GM19240 (cell line): ENCODE measurements around the gene FTCDNL1.

Source experiments
- DNase-seq: peaks from one replicate; pipeline ENCODE4 v3.0.0; 2011; ENCODE audit warnings: low spot score; ENCODE audit not compliant: insufficient read length

FTCDNL1 gene

GRCh38 chr2:199792381-199792780 is 58.6 kb downstream of the FTCDNL1 start:
- no peak for DNase-seq

DNA sequence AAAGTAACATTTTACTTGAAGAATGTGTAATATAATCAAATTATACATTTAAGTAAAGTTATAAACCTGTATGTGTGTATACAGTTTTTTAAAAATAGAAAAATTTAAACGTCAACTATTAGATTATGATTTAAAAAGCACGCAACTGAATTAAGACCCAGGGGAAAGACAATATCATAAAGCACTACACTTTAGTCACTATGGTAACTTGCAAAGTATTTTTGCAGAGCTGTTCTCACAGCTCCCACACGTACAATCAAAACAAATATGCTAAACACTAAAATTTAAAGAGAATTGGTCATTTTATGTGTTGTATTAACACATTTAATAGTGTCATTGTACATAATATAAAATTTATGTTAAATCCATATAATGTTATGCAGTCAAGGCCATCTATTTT is 59.7 kb downstream of the FTCDNL1 start:
- no peak for DNase-seq

DNA sequence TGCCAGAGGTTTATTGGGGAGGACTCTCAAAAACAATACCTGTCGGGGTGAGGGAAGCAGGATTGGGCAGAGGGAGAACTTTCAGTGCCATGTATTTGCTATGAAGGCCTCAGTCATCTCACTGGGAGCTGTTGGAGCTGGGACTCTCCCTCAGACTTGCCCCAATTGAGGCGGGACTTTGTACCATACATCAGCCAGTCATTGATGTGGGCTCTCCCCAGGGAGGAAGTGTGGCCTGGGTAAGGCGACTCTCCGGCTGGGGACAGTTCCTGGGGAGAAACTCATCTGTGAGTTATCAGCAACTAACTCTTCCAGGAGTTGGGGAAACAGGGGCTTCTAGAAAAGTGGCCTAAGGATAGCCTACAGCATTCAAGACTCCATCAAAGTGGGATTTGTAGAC is 66.5 kb downstream of the FTCDNL1 start:
- no peak for DNase-seq

GRCh38 chr2:199779589-199779988 is 71.4 kb downstream of the FTCDNL1 start:
- DNase-seq = no peak

DNA sequence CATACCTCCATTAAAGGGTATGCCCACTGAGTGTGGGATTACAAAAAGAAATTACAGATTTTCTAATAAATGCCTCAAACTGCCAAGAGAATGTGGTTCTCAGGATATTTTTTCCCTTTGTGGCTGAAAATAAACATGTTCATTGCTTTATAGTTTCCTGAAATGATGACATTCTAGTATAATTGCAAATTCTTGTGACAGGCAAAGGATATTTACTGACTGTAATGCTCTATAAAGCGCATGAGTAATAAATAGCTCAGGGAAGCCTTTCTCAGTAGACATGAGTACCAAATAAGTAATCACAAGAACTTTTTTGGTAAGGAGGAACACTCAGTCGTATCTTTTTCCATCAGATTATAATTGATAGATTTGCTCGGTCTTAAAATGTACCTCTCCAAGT is 72.3 kb downstream of the FTCDNL1 start:
- no peak for DNase-seq

DNA sequence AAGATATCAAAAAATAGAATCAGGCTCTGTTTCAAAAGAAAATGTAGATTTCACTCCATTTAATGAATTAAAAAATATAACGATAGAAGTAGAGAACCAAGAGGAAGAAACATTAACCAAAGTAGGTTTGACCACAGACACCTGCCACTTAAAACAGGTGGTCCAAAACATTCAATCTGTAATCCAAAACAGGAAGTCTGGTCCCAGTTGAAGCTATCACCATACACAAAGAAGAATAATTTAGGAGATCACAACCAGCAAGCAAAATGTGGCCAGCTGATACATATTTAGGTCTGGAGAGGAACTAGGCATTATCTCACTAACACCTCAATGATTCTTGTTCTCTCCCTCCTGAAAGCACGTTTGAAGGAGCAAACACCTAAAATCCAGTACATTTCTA is 73.1 kb downstream of the FTCDNL1 start:
- no peak for DNase-seq

GRCh38 chr2:199777315-199777714 is 73.7 kb downstream of the FTCDNL1 start:
- DNase-seq = no peak

- no peak for DNase-seq
These were observed 75.7 kb downstream of the FTCDNL1 start for GRCh38 chr2:199775267-199775666.

DNA sequence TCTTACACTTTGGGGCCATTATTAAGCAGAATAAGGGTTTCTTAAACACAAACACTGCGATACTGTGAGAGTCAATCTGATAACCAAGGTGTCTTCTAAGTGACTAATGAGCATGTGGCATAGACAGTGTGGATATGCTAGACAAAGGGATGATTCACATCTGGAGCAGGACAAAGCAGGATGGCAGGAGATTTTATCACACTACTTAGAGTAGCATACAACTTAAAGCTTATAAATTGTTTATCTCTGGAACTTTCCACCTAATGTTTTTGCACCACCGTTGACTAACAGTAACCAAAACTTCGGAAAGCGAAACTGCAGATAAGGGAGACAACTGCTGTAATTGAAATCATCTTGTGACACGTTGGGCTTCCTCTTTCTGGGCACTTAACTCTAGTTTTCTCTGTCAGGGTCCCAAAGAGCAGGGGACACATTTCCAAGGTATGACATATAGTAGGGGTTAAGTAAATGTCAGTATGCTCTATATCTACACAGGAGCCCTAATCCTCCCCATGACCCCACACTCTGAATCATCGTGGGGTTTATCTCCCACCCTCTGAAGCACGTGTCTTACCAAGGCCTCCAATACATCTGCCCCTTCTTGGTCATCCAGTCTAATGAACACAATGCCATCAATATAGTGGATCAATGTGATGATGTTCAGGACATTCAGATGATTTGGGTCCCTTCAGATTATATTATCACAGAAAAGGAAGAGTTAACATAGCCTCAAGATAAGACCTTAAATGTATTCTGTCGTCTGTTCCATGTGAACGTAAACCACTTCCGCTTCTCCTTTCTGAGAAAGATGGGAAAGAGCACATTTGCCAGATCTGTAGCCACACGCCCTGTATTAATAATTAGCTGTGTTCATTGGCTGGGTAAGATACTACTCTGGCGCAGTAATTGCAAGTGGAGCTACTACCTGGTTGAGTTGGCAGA is 78.7 kb downstream of the FTCDNL1 start:
- DNase-seq = no peak

GRCh38 chr2:199770716-199771115 is 80.3 kb downstream of the FTCDNL1 start:
- DNase-seq = no peak

GRCh38 chr2:199765646-199766045 is 85.3 kb downstream of the FTCDNL1 start:
- DNase-seq = no peak

- DNase-seq = no peak
These were observed 86.7 kb downstream of the FTCDNL1 start for GRCh38 chr2:199764273-199764800.

- DNase-seq = no peak
These were observed 88.0 kb downstream of the FTCDNL1 start for GRCh38 chr2:199762963-199763362.

- DNase-seq = no peak
These were observed 90.4 kb downstream of the FTCDNL1 start for GRCh38 chr2:199760574-199760973.

GRCh38 chr2:199757233-199757870 is 93.6 kb downstream of the FTCDNL1 start:
- no peak for DNase-seq

DNA sequence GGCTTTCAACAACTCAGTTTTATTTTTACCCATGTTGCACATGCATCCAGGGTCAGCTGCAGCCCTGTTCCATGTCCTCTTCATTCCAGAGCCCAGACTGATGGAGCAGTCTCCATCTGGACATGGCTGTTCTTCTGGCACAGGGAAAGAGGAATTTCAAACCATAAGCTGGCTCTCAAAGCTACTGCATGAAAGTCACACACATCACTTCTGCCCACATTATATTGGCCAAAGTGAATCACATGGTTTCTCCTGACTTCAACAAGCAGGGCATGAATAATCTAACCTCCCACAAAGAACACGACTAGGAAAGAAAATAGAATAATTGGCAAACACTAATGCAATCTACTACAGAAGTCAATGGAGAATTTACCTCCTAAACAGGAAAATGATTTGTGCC is 94.2 kb downstream of the FTCDNL1 start:
- DNase-seq = no peak

DNA sequence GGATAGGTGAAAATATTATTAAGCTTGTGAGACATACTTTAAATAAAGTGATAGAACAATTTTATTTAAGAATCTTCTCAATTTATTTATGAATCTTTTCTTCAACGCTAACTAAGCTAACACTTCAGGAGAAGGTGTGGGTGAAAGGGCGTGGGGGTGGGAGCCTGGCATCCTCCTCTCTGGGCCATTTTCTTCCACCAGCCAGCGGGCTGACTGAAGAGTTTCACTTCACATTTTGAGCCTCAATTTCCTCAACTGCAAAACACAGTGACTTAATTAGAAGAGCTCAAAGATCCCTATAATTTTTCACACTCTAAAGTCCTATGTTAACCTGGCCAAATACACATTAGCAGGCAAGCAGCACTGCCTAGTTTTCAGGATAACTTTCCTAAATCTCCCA is 94.8 kb downstream of the FTCDNL1 start:
- no peak for DNase-seq

- no peak for DNase-seq
These were observed 96.2 kb downstream of the FTCDNL1 start for GRCh38 chr2:199754766-199755165.

GRCh38 chr2:199751492-199752120 is 99.4 kb downstream of the FTCDNL1 start:
- DNase-seq = no peak

GRCh38 chr2:199749571-199749970 is 101.4 kb downstream of the FTCDNL1 start:
- DNase-seq = no peak

DNA sequence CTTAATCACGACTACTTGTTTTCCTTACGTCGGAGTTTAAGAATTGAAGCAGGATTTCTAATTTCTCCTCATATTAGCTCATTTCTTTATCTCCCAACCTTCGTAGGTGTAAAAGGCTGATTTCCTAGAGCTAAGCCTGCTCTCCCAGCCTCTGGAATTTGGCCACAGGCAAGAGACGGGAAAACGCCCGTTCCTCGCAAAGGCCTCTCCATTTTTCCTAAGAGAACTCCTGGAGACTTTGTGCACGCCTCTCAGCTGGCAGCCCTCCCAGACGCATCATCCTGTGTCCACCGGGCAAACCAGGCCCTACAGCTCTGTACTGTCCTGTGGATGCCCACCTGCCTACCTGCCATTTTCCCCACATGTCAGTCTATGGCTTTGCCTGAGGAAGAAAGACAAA is 106.3 kb downstream of the FTCDNL1 start:
- no peak for DNase-seq

DNA sequence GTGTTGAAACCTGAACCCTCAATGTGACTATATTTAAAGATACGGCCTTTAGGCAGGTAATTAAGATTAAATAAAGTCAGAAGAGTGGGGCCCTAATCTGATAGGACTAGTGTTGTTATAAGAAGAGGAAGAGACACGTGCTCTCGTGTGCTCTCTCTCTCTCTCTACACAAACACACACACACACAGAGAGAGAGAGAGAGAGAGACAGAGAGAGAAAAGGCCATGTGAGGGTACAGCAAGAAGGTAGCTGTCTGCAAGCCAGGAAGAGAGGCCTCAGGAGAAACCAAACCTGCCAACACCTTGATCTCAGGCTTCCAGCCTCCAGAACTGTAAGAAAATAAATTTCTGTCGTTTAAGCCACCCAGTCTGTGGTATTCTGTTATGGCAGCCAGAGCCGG is 106.7 kb downstream of the FTCDNL1 start:
- DNase-seq = no peak
